C4-2B (cell line): ENCODE data around the gene GAB3.

Experiments used
- CTCF ChIP-seq: fragments of 450-650 bp; conservative IDR thresholded peaks from 2 replicates; pipeline ENCODE4 v1.5.1; 2017; ENCODE audit warnings: mild to moderate bottlenecking
- ZFX ChIP-seq: fragments of 450-650 bp; IDR thresholded peaks from 2 replicates; pipeline ENCODE4 v1.6.1; 2017

- TF ChIP-seq CTCF: no peak
- TF ChIP-seq ZFX: no peak
Measured at GRCh38 chrX:154738011-154738738, 12.7 kb downstream of the GAB3 start.
